ENCODE results near the gene AKR1C2.
"Not testable (repeated sequence)": the region's sequence is repeated elsewhere in the genome, so short reads cannot be mapped to it uniquely, and the experiment has no call there.

The AKR1C2 gene

GRCh38 chr10:4980793-4981192 lies 22.9 kb downstream of the AKR1C2 start:
- Histone ChIP-seq H3K9ac (ENCODE audit: low read depth, low read length, poor library complexity, severe bottlenecking) (no peak overlapping the region), H3F3A (ENCODE audit: low read depth) (no peaks in the 10 kb centered on the region), H3K9me2 (replicated peaks; ENCODE audit: low read depth, low read length) (no peaks in the 10 kb centered on the region), H4K20me1 (ENCODE audit: insufficient read depth, low read length, poor library complexity, severe bottlenecking) (no peaks in the 10 kb centered on the region), H3K9me3 (ENCODE audit: insufficient read depth, low read depth, low read length) (no peaks in the 10 kb centered on the region), H3K79me2 (ENCODE audit: insufficient read depth, low read length) (no peaks in the 10 kb centered on the region), H3K36me3 (ENCODE audit: insufficient read depth, low read length) (no peaks in the 10 kb centered on the region), H3K27me3 (ENCODE audit: insufficient read depth, low read length, poor library complexity, severe bottlenecking) (no peaks in the 10 kb centered on the region), H3K4me1 (ENCODE audit: insufficient read depth, low read length, poor library complexity, severe bottlenecking) (peaks cover 14% of the 10 kb centered on the region), H2AFZ (ENCODE audit: low read length) (no peak overlapping the region), H3K4me2 (ENCODE audit: low read depth, low read length, poor library complexity, severe bottlenecking) (no peak overlapping the region), H3K4me3 (ENCODE audit: low read length, poor library complexity, severe bottlenecking) (no peak overlapping the region)
- TF ChIP-seq, protein P1, sequence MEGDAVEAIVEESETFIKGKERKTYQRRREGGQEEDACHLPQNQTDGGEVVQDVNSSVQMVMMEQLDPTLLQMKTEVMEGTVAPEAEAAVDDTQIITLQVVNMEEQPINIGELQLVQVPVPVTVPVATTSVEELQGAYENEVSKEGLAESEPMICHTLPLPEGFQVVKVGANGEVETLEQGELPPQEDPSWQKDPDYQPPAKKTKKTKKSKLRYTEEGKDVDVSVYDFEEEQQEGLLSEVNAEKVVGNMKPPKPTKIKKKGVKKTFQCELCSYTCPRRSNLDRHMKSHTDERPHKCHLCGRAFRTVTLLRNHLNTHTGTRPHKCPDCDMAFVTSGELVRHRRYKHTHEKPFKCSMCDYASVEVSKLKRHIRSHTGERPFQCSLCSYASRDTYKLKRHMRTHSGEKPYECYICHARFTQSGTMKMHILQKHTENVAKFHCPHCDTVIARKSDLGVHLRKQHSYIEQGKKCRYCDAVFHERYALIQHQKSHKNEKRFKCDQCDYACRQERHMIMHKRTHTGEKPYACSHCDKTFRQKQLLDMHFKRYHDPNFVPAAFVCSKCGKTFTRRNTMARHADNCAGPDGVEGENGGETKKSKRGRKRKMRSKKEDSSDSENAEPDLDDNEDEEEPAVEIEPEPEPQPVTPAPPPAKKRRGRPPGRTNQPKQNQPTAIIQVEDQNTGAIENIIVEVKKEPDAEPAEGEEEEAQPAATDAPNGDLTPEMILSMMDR (conservative IDR thresholded peaks at IDR 0.05; ENCODE audit: low read length) = no peak
- TF ChIP-seq EZH2phosphoT487 (IDR thresholded peaks at IDR 0.05; ENCODE audit: borderline replicate concordance) = no peak

- Histone ChIP-seq H3K4me3 (ENCODE audit: low read length, poor library complexity, severe bottlenecking) (no peak overlapping the region), H2AFZ (ENCODE audit: low read length) (no peak overlapping the region), H3K4me2 (ENCODE audit: low read depth, low read length, poor library complexity, severe bottlenecking) (no peak overlapping the region), H3F3A (ENCODE audit: low read depth) (no peaks in the 10 kb centered on the region), H3K9ac (ENCODE audit: low read depth, low read length, poor library complexity, severe bottlenecking) (no peak overlapping the region), H3K36me3 (ENCODE audit: insufficient read depth, low read length) (no peaks in the 10 kb centered on the region), H3K4me1 (ENCODE audit: insufficient read depth, low read length, poor library complexity, severe bottlenecking) (peaks cover 14% of the 10 kb centered on the region), H3K9me3 (ENCODE audit: insufficient read depth, low read depth, low read length) (no peaks in the 10 kb centered on the region), H3K9me2 (replicated peaks; ENCODE audit: low read depth, low read length) (no peaks in the 10 kb centered on the region), H3K27me3 (ENCODE audit: insufficient read depth, low read length, poor library complexity, severe bottlenecking) (no peaks in the 10 kb centered on the region), H4K20me1 (ENCODE audit: insufficient read depth, low read length, poor library complexity, severe bottlenecking) (no peaks in the 10 kb centered on the region), H3K79me2 (ENCODE audit: insufficient read depth, low read length) (no peaks in the 10 kb centered on the region)
- TF ChIP-seq, protein P1 (conservative IDR thresholded peaks at IDR 0.05; ENCODE audit: low read length) = no peak
- TF ChIP-seq EZH2phosphoT487 (IDR thresholded peaks at IDR 0.05; ENCODE audit: borderline replicate concordance) = no peak
These were observed 24.8 kb downstream of the AKR1C2 start for GRCh38 chr10:4978870-4979269.

- Histone ChIP-seq H3K9me2 (replicated peaks; ENCODE audit: low read depth, low read length) (no peaks in the 10 kb centered on the region), H3K9ac (ENCODE audit: low read depth, low read length, poor library complexity, severe bottlenecking) (no peak overlapping the region), H3K9me3 (ENCODE audit: insufficient read depth, low read depth, low read length) (no peaks in the 10 kb centered on the region), H2AFZ (ENCODE audit: low read length) (no peak overlapping the region), H3K36me3 (ENCODE audit: insufficient read depth, low read length) (no peaks in the 10 kb centered on the region), H3K4me1 (ENCODE audit: insufficient read depth, low read length, poor library complexity, severe bottlenecking) (peaks cover 11% of the 10 kb centered on the region), H3K27me3 (ENCODE audit: insufficient read depth, low read length, poor library complexity, severe bottlenecking) (no peaks in the 10 kb centered on the region), H4K20me1 (ENCODE audit: insufficient read depth, low read length, poor library complexity, severe bottlenecking) (no peaks in the 10 kb centered on the region), H3F3A (ENCODE audit: low read depth) (no peaks in the 10 kb centered on the region), H3K4me2 (ENCODE audit: low read depth, low read length, poor library complexity, severe bottlenecking) (no peak overlapping the region), H3K4me3 (ENCODE audit: low read length, poor library complexity, severe bottlenecking) (no peak overlapping the region), H3K79me2 (ENCODE audit: insufficient read depth, low read length) (no peaks in the 10 kb centered on the region)
- TF ChIP-seq EZH2phosphoT487 (IDR thresholded peaks at IDR 0.05; ENCODE audit: borderline replicate concordance) = no peak
- TF ChIP-seq, protein P1 (conservative IDR thresholded peaks at IDR 0.05; ENCODE audit: low read length) = no peak
These were observed 26.6 kb downstream of the AKR1C2 start for GRCh38 chr10:4977025-4977424.

DNA sequence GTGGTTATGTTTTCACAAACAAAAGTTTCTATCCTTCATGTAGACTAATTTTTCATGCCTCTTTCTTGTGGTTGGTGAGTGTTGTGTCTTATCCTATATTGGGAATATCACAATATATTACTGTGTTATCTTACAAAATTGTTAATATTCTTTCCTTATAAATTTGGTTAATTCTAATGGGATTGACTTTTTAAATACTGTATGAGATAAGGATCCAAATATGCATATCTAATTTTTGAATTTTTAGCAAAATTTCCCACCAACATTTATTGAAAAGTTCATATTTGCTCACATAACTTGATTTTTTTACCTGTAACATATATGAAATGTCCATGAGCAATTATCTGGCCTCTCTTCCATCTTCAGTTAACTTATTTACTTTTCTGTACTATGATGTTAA lies 29.3 kb downstream of the AKR1C2 start:
- H3K9ac ChIP-seq (ENCODE audit: low read depth, low read length, poor library complexity, severe bottlenecking); H3K79me2 ChIP-seq (ENCODE audit: insufficient read depth, low read length); H2AFZ ChIP-seq (ENCODE audit: low read length); H3K9me3 ChIP-seq (ENCODE audit: insufficient read depth, low read depth, low read length); H3F3A ChIP-seq (ENCODE audit: low read depth); H4K20me1 ChIP-seq (ENCODE audit: insufficient read depth, low read length, poor library complexity, severe bottlenecking); H3K9me2 ChIP-seq (replicated peaks; ENCODE audit: low read depth, low read length); H3K4me1 ChIP-seq (ENCODE audit: insufficient read depth, low read length, poor library complexity, severe bottlenecking); H3K4me3 ChIP-seq (ENCODE audit: low read length, poor library complexity, severe bottlenecking); H3K4me2 ChIP-seq (ENCODE audit: low read depth, low read length, poor library complexity, severe bottlenecking); H3K36me3 ChIP-seq (ENCODE audit: insufficient read depth, low read length); H3K27me3 ChIP-seq (ENCODE audit: insufficient read depth, low read length, poor library complexity, severe bottlenecking): not testable (repeated sequence)

DNA sequence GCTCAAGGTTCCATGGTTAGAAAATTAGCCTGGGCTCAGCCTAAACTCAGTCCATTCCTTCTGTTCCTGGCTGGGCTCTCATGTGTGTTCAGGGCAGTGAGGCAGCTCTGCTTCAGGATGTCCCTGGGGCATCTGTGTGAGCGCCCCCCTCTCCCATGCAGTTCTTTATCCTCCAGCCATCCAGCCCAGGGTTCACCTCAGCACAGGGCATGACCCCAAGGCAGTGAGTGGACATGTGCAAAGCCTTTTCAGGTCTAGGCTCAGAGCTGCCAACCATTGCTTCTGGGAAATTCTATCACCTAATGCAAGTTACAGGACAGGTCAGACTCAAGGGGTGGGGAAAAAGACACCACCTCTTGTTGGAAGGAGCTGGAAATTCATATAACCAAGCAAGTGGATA lies 30.4 kb downstream of the AKR1C2 start:
- not testable (repeated sequence) for H3K4me1 ChIP-seq (ENCODE audit: insufficient read depth, low read length, poor library complexity, severe bottlenecking); H3K9ac ChIP-seq (ENCODE audit: low read depth, low read length, poor library complexity, severe bottlenecking); H3F3A ChIP-seq (ENCODE audit: low read depth); H3K4me3 ChIP-seq (ENCODE audit: low read length, poor library complexity, severe bottlenecking); H3K79me2 ChIP-seq (ENCODE audit: insufficient read depth, low read length); H3K27me3 ChIP-seq (ENCODE audit: insufficient read depth, low read length, poor library complexity, severe bottlenecking); H3K9me3 ChIP-seq (ENCODE audit: insufficient read depth, low read depth, low read length); H3K9me2 ChIP-seq (replicated peaks; ENCODE audit: low read depth, low read length); H2AFZ ChIP-seq (ENCODE audit: low read length); H4K20me1 ChIP-seq (ENCODE audit: insufficient read depth, low read length, poor library complexity, severe bottlenecking); H3K4me2 ChIP-seq (ENCODE audit: low read depth, low read length, poor library complexity, severe bottlenecking); H3K36me3 ChIP-seq (ENCODE audit: insufficient read depth, low read length)
